ENCODE data around the gene SIK1. TPM values are rescaled to one million over a fixed set of nuclear protein-coding genes. Genes with fewer than 3 reads are reported as not detected.
"Not testable (repeated sequence)": the region's sequence is repeated elsewhere in the genome, so short reads cannot be mapped to it uniquely, and the experiment has no call there.

Gene SIK1
- total RNA-seq, result 3.1 TPM

DNA sequence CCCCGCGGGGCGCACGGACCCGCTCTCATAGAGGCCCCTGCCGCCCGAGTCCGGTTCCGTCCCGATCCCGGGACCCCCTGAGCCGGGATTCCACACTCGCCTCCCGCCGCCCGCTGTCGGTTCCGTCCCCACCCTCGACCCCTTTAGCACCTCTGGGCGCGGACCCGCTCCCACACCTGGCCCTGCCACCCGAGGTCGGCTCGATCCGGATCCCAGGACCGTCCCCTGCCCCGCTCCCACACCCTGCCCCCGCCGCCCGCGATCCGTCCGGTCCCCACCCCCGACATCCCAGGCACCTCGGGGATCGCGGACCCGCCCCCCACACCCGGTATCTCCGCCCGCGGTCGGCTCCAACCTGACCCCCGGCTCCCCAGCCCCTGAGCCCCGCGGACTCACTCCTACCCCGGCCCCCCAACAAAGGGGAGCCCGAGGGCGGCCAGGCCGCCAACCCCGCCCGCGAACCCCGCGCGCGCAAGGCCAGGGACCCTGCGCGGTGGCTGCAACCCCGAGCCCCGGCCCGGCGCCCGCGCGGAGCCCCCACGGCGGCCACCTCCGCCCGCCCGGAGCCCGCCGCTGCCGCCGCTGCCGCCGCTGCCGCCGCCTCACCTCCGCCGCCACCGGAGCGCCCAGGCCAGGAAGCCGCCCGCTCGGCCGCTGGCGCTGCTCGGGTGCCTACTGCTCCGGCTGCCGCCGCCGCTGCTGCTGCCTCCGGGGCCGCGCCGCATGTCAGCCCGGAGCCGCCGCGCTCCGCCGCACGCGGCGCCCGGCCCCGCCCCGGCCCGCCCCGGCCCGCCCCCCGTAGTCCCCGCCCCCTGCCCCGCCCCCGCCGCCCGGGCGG lies at the start of gene SIK1:
Gene SIK1 (minus strand): TSS at position 728 of the 838 bp plus-strand sequence. CDS start 953 bp downstream, outside the sequence.
- H3K4me1 ChIP-seq (ENCODE audit: control insufficient read depth in 3 of 3, insufficient read depth in 3 of 3, low read length in 3 of 3); H3K9ac ChIP-seq (ENCODE audit: low read depth in 1 of 3, low read length in 3 of 3); H3K27me3 ChIP-seq (ENCODE audit: control insufficient read depth in 3 of 3, insufficient read depth in 3 of 3, low read length in 3 of 3); H3K27ac ChIP-seq (ENCODE audit: low read depth, low read length); H3K4me3 ChIP-seq (ENCODE audit: low read length in 3 of 3); H3K36me3 ChIP-seq (ENCODE audit: control insufficient read depth in 3 of 3, insufficient read depth in 3 of 3, low read length in 3 of 3); H3K9me3 ChIP-seq (ENCODE audit: control insufficient read depth in 3 of 3, low read length in 3 of 3): not testable (repeated sequence)

DNA sequence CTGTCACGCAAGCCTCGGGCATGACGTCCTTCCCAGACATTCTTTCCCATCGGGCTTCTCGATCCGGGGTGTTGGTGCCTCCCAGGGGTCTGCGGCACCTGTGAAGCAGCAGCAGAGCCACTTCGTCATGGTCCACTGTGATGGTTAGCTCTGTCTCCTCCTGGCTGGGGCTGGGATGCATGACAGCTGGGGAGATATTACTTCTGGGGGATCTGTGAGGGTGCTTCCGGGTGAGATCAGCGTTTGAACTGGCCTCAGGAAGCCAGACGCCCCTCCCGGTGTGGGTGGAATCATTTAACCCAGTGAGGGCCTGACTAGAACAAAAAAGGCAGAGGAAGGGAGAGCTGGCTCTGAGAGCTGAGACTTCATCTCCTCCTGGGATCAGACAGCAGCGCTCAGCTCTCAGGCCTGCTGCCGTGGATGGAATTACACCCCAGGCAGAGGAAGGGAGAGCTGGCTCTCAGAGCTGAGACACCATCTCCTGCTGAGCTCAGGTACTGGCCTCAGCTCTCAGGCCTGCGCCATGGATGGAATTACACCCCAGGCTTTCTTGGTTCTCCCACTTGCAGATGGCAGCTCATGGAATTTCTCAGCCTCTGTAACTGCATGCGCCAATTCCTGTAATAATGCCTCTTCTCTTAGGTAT lies 44.8 kb upstream of the SIK1 start:
- not testable (repeated sequence) for H3K4me1 ChIP-seq (ENCODE audit: control insufficient read depth in 3 of 3, insufficient read depth in 3 of 3, low read length in 3 of 3); H3K4me3 ChIP-seq (ENCODE audit: low read length in 3 of 3); H3K9me3 ChIP-seq (ENCODE audit: control insufficient read depth in 3 of 3, low read length in 3 of 3); H3K27ac ChIP-seq (ENCODE audit: low read depth, low read length); H3K36me3 ChIP-seq (ENCODE audit: control insufficient read depth in 3 of 3, insufficient read depth in 3 of 3, low read length in 3 of 3); H3K9ac ChIP-seq (ENCODE audit: low read depth in 1 of 3, low read length in 3 of 3); H3K27me3 ChIP-seq (ENCODE audit: control insufficient read depth in 3 of 3, insufficient read depth in 3 of 3, low read length in 3 of 3)

DNA sequence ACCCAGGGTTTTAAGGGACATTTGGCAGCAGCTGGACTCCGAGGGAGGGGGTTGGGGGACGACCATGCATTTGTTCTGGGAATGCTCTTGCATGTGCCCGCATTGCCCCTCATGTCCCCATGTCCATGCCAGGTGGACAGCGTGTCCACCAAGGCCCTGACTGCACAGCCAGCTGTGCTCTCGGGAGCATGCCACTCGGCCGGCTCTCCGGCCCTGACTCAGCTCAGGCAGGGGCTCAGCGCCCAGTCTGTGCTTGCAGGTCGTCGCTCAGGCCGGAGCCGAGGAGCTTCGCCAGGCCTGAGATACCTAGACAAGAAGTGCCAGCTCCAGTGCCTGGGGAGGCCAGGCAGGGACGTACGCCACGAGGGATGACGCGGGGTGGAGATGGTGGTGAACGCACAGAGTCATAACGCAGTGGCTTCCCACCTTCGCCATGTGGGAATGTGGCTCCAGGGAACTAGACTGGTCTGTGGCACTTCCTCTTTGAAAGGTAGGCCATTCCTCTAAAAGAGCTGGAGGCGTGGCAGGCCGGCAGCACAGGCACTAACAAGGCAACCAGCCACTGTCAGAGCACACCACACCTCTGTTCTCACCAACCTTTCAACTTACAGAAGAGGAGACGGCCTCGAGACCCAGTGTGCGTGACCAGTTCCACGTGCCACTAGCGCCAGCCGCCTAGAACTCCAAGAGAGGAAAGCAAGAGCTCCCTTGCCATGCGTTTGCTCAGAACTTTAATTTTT lies 43.0 kb upstream of the SIK1 start:
- not testable (repeated sequence) for H3K9me3 ChIP-seq (ENCODE audit: control insufficient read depth in 3 of 3, low read length in 3 of 3); H3K27ac ChIP-seq (ENCODE audit: low read depth, low read length)

DNA sequence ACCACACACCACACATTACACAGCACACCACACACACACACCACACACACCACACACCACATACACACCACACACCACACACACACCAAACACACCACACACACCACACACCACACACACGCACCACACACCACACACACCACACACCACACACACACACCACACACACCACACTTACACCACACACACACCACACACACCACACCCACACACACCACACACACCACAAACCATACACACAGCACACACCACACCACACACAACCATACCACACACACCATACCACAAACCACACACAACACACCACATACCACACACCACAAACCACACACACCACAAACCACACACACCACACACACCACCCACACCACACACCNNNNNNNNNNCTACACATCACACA lies 40.9 kb upstream of the SIK1 start:
- Histone ChIP-seq H3K27ac (ENCODE audit: low read depth, low read length) (no peak overlapping the region), H3K4me3 (ENCODE audit: low read length in 3 of 3) (no peak overlapping the region), H3K36me3 (ENCODE audit: control insufficient read depth in 3 of 3, insufficient read depth in 3 of 3, low read length in 3 of 3) (no peaks in the 10 kb centered on the region), H3K9ac (ENCODE audit: low read depth in 1 of 3, low read length in 3 of 3) (no peak overlapping the region), H3K27me3 (ENCODE audit: control insufficient read depth in 3 of 3, insufficient read depth in 3 of 3, low read length in 3 of 3) (no peaks in the 10 kb centered on the region), H3K9me3 (ENCODE audit: control insufficient read depth in 3 of 3, low read length in 3 of 3) (no peaks in the 10 kb centered on the region), H3K4me1 (ENCODE audit: control insufficient read depth in 3 of 3, insufficient read depth in 3 of 3, low read length in 3 of 3) (no peaks in the 10 kb centered on the region)

More for the DNA sequence above, 43.0 kb upstream of the SIK1 start:
- H3K27me3 ChIP-seq (ENCODE audit: control insufficient read depth in 3 of 3, insufficient read depth in 3 of 3, low read length in 3 of 3); H3K9ac ChIP-seq (ENCODE audit: low read depth in 1 of 3, low read length in 3 of 3); H3K4me1 ChIP-seq (ENCODE audit: control insufficient read depth in 3 of 3, insufficient read depth in 3 of 3, low read length in 3 of 3); H3K4me3 ChIP-seq (ENCODE audit: low read length in 3 of 3); H3K36me3 ChIP-seq (ENCODE audit: control insufficient read depth in 3 of 3, insufficient read depth in 3 of 3, low read length in 3 of 3): not testable (repeated sequence)

DNA sequence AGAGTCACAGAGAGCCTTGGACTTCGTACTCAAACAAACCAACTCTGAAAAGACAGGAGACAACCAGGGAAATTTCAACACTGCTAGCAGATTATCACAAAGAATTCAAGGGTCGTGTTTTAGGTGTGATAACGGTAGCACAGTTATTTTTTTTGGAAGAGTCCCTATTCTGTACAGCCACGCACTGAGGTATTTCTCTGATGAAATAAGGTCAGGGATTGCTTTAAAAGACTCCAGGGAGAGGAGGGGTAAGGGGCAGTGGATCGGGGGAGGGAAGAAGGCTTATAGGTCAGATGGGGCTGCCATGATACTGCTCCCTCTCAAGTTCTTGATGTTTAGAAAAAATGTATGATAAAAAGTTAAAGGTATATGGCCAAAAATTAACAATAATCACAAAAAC lies 38.2 kb upstream of the SIK1 start:
- H3K36me3 ChIP-seq (ENCODE audit: control insufficient read depth in 3 of 3, insufficient read depth in 3 of 3, low read length in 3 of 3); H3K4me1 ChIP-seq (ENCODE audit: control insufficient read depth in 3 of 3, insufficient read depth in 3 of 3, low read length in 3 of 3); H3K9ac ChIP-seq (ENCODE audit: low read depth in 1 of 3, low read length in 3 of 3); H3K9me3 ChIP-seq (ENCODE audit: control insufficient read depth in 3 of 3, low read length in 3 of 3); H3K4me3 ChIP-seq (ENCODE audit: low read length in 3 of 3); H3K27me3 ChIP-seq (ENCODE audit: control insufficient read depth in 3 of 3, insufficient read depth in 3 of 3, low read length in 3 of 3); H3K27ac ChIP-seq (ENCODE audit: low read depth, low read length): not testable (repeated sequence)

DNA sequence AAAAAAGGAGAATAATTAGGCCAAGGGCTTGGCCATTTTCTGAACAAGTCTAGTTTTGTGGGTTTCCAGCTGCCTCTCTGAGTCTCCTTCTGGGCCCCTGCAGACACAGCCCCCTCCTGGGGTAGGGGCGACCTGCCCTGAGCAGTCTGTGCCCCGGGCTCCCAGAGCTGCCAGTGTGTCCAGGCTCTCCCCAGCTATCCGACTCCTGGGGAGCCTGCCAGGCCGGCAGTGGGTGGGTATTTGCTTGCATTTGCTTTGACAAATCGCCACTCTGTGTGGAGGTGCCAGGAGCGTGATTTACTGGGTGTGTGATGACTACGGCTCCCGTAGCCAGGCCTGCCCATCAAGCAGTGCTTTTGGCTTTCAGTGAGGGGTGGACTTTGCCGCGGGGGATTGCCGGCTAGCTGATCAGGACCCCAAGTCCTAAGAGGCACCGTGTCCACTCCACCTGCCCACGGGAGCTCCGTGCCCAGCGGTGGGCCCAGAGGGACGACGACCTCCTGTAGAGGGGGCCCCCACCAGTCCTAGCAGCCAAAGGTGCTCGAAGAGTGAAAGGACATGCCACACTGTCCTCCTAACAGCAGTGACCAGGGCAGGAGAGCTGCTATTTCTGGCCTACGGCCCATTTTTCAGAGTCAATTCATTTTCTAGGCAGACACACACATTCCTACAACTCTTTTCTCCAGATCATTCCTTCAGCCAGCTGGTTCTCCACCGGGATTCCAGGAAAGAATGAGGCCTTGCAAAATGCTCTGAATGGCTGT lies 36.7 kb upstream of the SIK1 start:
- H3K36me3 ChIP-seq (ENCODE audit: control insufficient read depth in 3 of 3, insufficient read depth in 3 of 3, low read length in 3 of 3); H3K27me3 ChIP-seq (ENCODE audit: control insufficient read depth in 3 of 3, insufficient read depth in 3 of 3, low read length in 3 of 3); H3K4me1 ChIP-seq (ENCODE audit: control insufficient read depth in 3 of 3, insufficient read depth in 3 of 3, low read length in 3 of 3); H3K9ac ChIP-seq (ENCODE audit: low read depth in 1 of 3, low read length in 3 of 3); H3K27ac ChIP-seq (ENCODE audit: low read depth, low read length); H3K9me3 ChIP-seq (ENCODE audit: control insufficient read depth in 3 of 3, low read length in 3 of 3); H3K4me3 ChIP-seq (ENCODE audit: low read length in 3 of 3): not testable (repeated sequence)

DNA sequence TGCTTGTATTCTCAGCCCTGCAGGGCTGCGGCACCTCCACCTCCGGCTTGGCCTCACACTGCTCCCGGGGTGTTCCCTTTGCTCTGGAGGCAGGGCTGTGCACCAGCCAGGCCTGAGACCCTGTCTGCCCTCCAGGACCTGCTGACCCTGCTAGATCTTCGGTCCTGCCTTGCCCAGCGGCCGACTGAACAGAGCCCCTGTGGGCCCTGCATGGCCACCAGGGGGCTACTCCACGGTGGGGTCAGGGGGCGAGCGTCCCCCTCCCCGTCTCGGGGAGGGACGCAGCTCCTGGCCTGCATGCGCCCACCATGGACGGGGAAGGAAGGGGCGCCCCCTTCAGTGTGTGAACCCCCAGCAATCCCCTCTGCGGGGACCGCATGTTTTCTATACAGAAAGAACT lies 36.0 kb upstream of the SIK1 start:
- H3K4me1 ChIP-seq (ENCODE audit: control insufficient read depth in 3 of 3, insufficient read depth in 3 of 3, low read length in 3 of 3); H3K36me3 ChIP-seq (ENCODE audit: control insufficient read depth in 3 of 3, insufficient read depth in 3 of 3, low read length in 3 of 3); H3K4me3 ChIP-seq (ENCODE audit: low read length in 3 of 3); H3K27me3 ChIP-seq (ENCODE audit: control insufficient read depth in 3 of 3, insufficient read depth in 3 of 3, low read length in 3 of 3); H3K27ac ChIP-seq (ENCODE audit: low read depth, low read length); H3K9ac ChIP-seq (ENCODE audit: low read depth in 1 of 3, low read length in 3 of 3); H3K9me3 ChIP-seq (ENCODE audit: control insufficient read depth in 3 of 3, low read length in 3 of 3): not testable (repeated sequence)

DNA sequence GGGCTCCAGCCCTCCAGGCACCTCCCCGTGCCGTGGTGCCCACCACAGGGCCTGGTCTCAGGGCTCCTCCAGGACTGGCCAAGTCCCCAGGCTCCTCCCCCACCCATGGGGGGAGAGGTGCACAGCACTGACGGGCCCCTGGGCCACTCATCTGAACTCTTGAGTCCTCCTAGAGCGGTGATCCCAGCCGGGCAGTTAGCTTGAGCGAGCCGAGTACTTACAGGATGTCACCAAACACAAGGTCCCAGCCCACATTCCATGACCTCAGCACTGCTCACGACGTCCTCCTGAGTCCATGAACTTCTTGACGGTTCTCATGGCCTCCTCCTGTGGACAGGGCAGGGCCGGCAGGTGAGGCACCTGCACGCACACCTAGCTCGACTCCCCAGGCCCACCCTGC lies 33.5 kb upstream of the SIK1 start:
- not testable (repeated sequence) for H3K9me3 ChIP-seq (ENCODE audit: control insufficient read depth in 3 of 3, low read length in 3 of 3); H3K9ac ChIP-seq (ENCODE audit: low read depth in 1 of 3, low read length in 3 of 3); H3K36me3 ChIP-seq (ENCODE audit: control insufficient read depth in 3 of 3, insufficient read depth in 3 of 3, low read length in 3 of 3); H3K27me3 ChIP-seq (ENCODE audit: control insufficient read depth in 3 of 3, insufficient read depth in 3 of 3, low read length in 3 of 3); H3K4me1 ChIP-seq (ENCODE audit: control insufficient read depth in 3 of 3, insufficient read depth in 3 of 3, low read length in 3 of 3); H3K4me3 ChIP-seq (ENCODE audit: low read length in 3 of 3); H3K27ac ChIP-seq (ENCODE audit: low read depth, low read length)

DNA sequence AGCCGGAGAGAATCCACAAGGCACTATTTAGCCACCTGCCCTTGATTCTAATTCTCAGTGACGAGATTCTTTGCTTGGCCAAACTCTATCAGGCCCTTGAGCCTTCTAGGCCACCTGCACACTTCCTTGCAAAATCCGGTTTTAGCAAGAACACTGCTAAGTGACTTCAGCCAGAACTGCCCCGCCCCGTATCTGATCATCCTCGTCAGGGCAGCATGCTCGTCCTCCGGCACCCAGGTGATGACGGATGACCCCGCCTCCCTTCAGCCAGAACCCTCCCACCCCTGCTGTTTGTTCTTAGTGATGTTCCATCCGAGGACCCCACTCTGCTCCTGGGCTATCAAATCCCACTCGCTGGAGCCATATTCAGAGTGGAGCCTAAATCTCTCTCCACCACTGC lies 32.1 kb upstream of the SIK1 start:
- H3K36me3 ChIP-seq (ENCODE audit: control insufficient read depth in 3 of 3, insufficient read depth in 3 of 3, low read length in 3 of 3); H3K27me3 ChIP-seq (ENCODE audit: control insufficient read depth in 3 of 3, insufficient read depth in 3 of 3, low read length in 3 of 3); H3K4me3 ChIP-seq (ENCODE audit: low read length in 3 of 3); H3K4me1 ChIP-seq (ENCODE audit: control insufficient read depth in 3 of 3, insufficient read depth in 3 of 3, low read length in 3 of 3); H3K27ac ChIP-seq (ENCODE audit: low read depth, low read length); H3K9me3 ChIP-seq (ENCODE audit: control insufficient read depth in 3 of 3, low read length in 3 of 3); H3K9ac ChIP-seq (ENCODE audit: low read depth in 1 of 3, low read length in 3 of 3): not testable (repeated sequence)

Measured in skeletal muscle tissue (tissue), 4 donors.